SU-DHL-6 (cell line): Measurements from ENCODE around the gene LRRC8E.

Experiments
- H2AFZ ChIP-seq: fragments of 200-600 bp; sonication (generic); 2 replicates; pipeline ENCODE4 v1.6.1; 2014; ENCODE audit warnings: low read depth, mild to moderate bottlenecking, moderate library complexity, mixed read lengths, antibody characterized with exemption, low read length; ENCODE audit not compliant: severe bottlenecking
- H3F3A ChIP-seq: fragments of 200-600 bp; shearing (Covaris generic); 2 replicates; pipeline ENCODE4 v1.6.0; 2016; ENCODE audit warnings: antibody characterized with exemption, mild to moderate bottlenecking; ENCODE audit not compliant: insufficient read depth
- H3K27ac ChIP-seq: fragments of 200-600 bp; sonication (generic); 2 replicates; pipeline ENCODE4 v1.5.1; 2016; ENCODE audit warnings: low read depth, mild to moderate bottlenecking, low read length, moderate library complexity, mixed read lengths
- H3K27me3 ChIP-seq: fragments of 200-600 bp; sonication (generic), shearing (Covaris generic); 2 replicates; pipeline ENCODE4 v1.6.0; 2014; ENCODE audit warnings: mild to moderate bottlenecking, low read length
- H3K36me3 ChIP-seq: fragments of 200-600 bp; sonication (generic); 2 replicates; pipeline ENCODE4 v1.6.1; 2014; ENCODE audit warnings: mild to moderate bottlenecking, low read length, mixed read lengths
- H3K4me2 ChIP-seq: fragments of 300-600, 200-600 bp; shearing (Covaris generic), sonication (generic); 2 replicates; pipeline ENCODE4 v1.6.0; 2014; ENCODE audit warnings: low read length, low read depth, mild to moderate bottlenecking; ENCODE audit not compliant: poor library complexity, severe bottlenecking
- H3K4me3 ChIP-seq: fragments of 200-600 bp; sonication (generic); 2 replicates; pipeline ENCODE4 v1.5.1; 2014; ENCODE audit warnings: antibody characterized with exemption, low read length, mild to moderate bottlenecking, mixed read lengths; ENCODE audit not compliant: insufficient read depth, poor library complexity, severe bottlenecking
- H3K79me2 ChIP-seq: fragments of 200-600 bp; sonication (generic); 2 replicates; pipeline ENCODE4 v1.6.1; 2014; ENCODE audit warnings: mild to moderate bottlenecking, low read length, moderate library complexity; ENCODE audit not compliant: insufficient read depth
- H3K9ac ChIP-seq: fragments of 200-600 bp; sonication (generic); 2 replicates; pipeline ENCODE4 v1.7.0; 2014; ENCODE audit warnings: mild to moderate bottlenecking, low read length
- H3K9me2 ChIP-seq: fragments of 200-600 bp; sonication (generic); replicated peaks from 2 replicates; pipeline ENCODE4 v1.6.1; 2014; ENCODE audit warnings: low read length; ENCODE audit not compliant: insufficient read depth
- H3K9me3 ChIP-seq: fragments of 200-600 bp; sonication (generic); 2 replicates; pipeline ENCODE4 v1.6.1; 2014; ENCODE audit warnings: low read length, mixed read lengths; ENCODE audit not compliant: insufficient read depth
- H4K20me1 ChIP-seq: fragments of 200-600 bp; sonication (generic); 2 replicates; pipeline ENCODE4 v1.6.1; 2014; ENCODE audit warnings: low read depth, mild to moderate bottlenecking, antibody characterized with exemption, low read length, moderate library complexity, mixed read lengths
- EZH2phosphoT487 ChIP-seq: fragments of 200-600 bp; sonication (generic), shearing (Covaris generic); conservative IDR thresholded peaks from 2 replicates; pipeline ENCODE4 v1.6.1; 2018; ENCODE audit warnings: mild to moderate bottlenecking, antibody characterized with exemption, low read length, moderate library complexity, mixed read lengths
- TF ChIP-seq, protein P1 (sequence below): fragments of 200-600 bp; sonication (generic); IDR thresholded peaks from one replicate; pipeline ENCODE4 v1.5.1; 2017; ENCODE audit warnings: antibody characterized with exemption, mild to moderate bottlenecking, low read length, moderate library complexity; ENCODE audit not compliant: insufficient read depth, poor library complexity, severe bottlenecking

LRRC8E gene

DNA sequence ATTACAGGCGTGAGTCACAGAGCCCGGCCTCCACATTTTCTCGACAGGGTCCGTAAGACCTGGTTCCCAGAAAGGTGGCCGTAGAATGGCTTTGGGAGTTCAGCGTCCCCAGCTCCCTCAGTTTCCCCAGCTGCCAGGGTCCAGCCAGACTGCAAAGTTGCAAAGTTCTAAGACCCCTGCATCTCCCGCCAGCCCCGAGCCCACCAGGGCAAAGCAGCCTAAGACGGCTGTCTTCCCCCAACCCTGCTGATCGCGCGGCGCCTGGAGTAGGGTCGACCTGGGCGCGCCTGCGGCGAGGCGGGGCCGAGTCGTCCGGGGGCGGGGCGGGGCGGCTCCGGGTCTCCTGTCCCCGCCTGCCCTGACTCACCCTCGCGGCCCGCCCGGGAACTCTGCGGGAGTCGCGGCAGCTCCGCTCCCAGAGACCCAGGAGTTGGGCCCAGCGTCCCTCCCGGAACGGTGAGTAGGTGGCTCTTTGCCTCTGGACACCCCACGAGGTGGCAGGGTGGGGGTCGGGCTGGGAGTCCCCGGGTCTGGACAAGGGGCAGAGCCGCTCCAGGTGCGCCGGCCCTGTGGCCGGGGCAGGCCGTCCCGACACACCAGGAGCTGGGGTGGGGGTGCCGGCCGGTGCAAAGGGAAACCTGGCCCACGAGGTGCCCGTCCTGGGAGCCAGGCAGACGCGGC, at the start of gene LRRC8E:
Gene LRRC8E, plus strand, starts transcription at position 366 of the 681 bp plus-strand sequence. CDS start 7,094 bp downstream, outside the sequence.
- H3K9ac ChIP-seq: no peak within 1 kb of the TSS
- H3F3A ChIP-seq: no peaks in the 10 kb centered on the region
- H3K27me3 ChIP-seq: no peaks in the 10 kb centered on the region
- no peaks in the 10 kb centered on the region for H3K36me3 ChIP-seq
- TF ChIP-seq, protein P1, sequence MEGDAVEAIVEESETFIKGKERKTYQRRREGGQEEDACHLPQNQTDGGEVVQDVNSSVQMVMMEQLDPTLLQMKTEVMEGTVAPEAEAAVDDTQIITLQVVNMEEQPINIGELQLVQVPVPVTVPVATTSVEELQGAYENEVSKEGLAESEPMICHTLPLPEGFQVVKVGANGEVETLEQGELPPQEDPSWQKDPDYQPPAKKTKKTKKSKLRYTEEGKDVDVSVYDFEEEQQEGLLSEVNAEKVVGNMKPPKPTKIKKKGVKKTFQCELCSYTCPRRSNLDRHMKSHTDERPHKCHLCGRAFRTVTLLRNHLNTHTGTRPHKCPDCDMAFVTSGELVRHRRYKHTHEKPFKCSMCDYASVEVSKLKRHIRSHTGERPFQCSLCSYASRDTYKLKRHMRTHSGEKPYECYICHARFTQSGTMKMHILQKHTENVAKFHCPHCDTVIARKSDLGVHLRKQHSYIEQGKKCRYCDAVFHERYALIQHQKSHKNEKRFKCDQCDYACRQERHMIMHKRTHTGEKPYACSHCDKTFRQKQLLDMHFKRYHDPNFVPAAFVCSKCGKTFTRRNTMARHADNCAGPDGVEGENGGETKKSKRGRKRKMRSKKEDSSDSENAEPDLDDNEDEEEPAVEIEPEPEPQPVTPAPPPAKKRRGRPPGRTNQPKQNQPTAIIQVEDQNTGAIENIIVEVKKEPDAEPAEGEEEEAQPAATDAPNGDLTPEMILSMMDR: no peak
- TF ChIP-seq EZH2phosphoT487: no peak
- H3K9me3 ChIP-seq: no peaks in the 10 kb centered on the region
- H3K79me2 ChIP-seq: no peaks in the 10 kb centered on the region
- no peak within 1 kb of the TSS for H3K4me2 ChIP-seq
- H2AFZ ChIP-seq: no peak within 1 kb of the TSS
- H3K9me2 ChIP-seq: no peaks in the 10 kb centered on the region
- H3K27ac ChIP-seq: no peak within 1 kb of the TSS
- no peaks in the 10 kb centered on the region for H4K20me1 ChIP-seq
- H3K4me3 ChIP-seq: no peak within 1 kb of the TSS

- H3K9ac ChIP-seq: no peak overlapping the region
- H3K27ac ChIP-seq: no peak overlapping the region
- no peak overlapping the region for H3K4me2 ChIP-seq
- no peaks in the 10 kb centered on the region for H3K27me3 ChIP-seq
- H3K9me2 ChIP-seq: no peaks in the 10 kb centered on the region
- H3K4me3 ChIP-seq: no peak overlapping the region
- H3F3A ChIP-seq: no peaks in the 10 kb centered on the region
- H2AFZ ChIP-seq: no peak overlapping the region
- no peaks in the 10 kb centered on the region for H3K79me2 ChIP-seq
- TF ChIP-seq, protein P1: no peak
- TF ChIP-seq EZH2phosphoT487: no peak
- no peaks in the 10 kb centered on the region for H3K36me3 ChIP-seq
- 0 out of 2 replicates have a peak, but pooled peaks cover 5% of the 10 kb centered on the region for H3K9me3 ChIP-seq
- no peaks in the 10 kb centered on the region for H4K20me1 ChIP-seq
These were observed 48.8 kb upstream of the LRRC8E start for GRCh38 chr19:7839476-7839875.

DNA sequence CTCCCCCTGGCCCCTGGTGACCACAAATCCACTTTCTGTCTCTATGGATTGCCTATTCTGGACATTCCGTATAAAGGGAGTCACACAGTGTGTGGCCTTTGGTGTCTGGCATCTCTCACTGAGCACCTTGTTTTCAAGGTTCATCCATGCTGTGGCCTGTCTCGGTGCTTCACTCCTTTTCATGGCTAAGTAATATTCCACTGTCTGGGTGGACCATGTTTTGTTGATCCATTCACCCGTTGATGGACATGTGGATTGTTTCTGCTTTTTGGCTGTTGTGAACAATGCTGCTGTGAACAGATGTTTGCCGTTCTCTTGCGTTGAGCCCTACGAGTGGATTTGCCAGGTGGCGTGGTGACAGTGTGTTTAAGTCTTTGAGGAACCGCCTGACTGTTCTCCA, 47.7 kb upstream of the LRRC8E start:
- no peaks in the 10 kb centered on the region for H3K79me2 ChIP-seq
- no peaks in the 10 kb centered on the region for H4K20me1 ChIP-seq
- no peaks in the 10 kb centered on the region for H3K36me3 ChIP-seq
- 0 out of 2 replicates have a peak, but pooled peaks cover 5% of the 10 kb centered on the region for H3K9me3 ChIP-seq
- no peaks in the 10 kb centered on the region for H3F3A ChIP-seq
- H3K9me2 ChIP-seq: no peaks in the 10 kb centered on the region
- H3K9ac ChIP-seq: no peak overlapping the region
- no peaks in the 10 kb centered on the region for H3K27me3 ChIP-seq
- H3K27ac ChIP-seq: no peak overlapping the region
- no peak overlapping the region for H3K4me3 ChIP-seq
- H3K4me2 ChIP-seq: no peak overlapping the region
- H2AFZ ChIP-seq: no peak overlapping the region
- TF ChIP-seq EZH2phosphoT487: no peak
- TF ChIP-seq, protein P1: no peak
